Lower leg skin (tissue), 3 donors: ENCODE data around the gene ORMDL1.

Source experiments
- CTCF ChIP-seq, 3 donors: fragments of 450-650 bp; IDR thresholded peaks; one replicate each; pipeline ENCODE4 v1.5.1; 2016; ENCODE audit warnings: antibody characterized with exemption in 3 of 3, mild to moderate bottlenecking in 3 of 3, moderate library complexity in 2 of 3
- POLR2A ChIP-seq, 2 donors: fragments of 450-650 bp; IDR thresholded peaks; one replicate each; pipeline ENCODE4 v1.6.1; 2016 to 2017; ENCODE audit warnings: antibody characterized with exemption in 2 of 2, mild to moderate bottlenecking in 1 of 2, moderate library complexity in 1 of 2

DNA sequence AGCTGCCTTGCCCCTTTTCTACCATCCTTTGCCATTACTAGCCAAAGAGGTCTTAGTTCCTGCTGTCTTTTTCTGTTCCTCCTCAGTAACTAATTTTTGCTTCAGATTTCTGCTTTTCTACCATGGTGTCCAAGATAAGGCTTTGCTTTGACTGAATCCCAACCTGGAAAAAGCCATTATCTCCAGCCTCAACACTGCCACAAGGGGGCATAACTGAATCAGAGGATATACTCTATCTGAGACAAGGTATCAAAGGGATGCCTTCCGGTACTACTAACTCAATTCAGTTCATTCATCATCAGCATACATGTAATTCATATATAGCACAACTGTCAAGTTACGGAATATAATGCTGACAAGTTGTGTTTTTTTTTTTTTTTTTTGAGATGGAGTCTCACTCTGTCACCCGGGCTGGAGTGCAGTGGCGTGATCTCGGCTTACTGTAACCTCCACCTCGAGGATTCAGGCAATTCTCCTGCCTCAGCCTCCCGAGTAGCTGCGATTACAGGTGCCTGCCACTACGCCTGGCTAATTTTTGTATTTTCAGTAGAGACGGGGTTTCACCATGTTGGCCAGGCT is 33.0 kb downstream of the ORMDL1 start:
- TF ChIP-seq CTCF (IDR thresholded peaks at IDR 0.05) (no peak), POLR2A (IDR thresholded peaks at IDR 0.05) (no peak)
